ENCODE measurements around the gene ADAMTSL5.
"Not testable (repeated sequence)": the region's sequence is repeated elsewhere in the genome, so short reads cannot be mapped to it uniquely, and the experiment has no call there.

The ADAMTSL5 gene

DNA sequence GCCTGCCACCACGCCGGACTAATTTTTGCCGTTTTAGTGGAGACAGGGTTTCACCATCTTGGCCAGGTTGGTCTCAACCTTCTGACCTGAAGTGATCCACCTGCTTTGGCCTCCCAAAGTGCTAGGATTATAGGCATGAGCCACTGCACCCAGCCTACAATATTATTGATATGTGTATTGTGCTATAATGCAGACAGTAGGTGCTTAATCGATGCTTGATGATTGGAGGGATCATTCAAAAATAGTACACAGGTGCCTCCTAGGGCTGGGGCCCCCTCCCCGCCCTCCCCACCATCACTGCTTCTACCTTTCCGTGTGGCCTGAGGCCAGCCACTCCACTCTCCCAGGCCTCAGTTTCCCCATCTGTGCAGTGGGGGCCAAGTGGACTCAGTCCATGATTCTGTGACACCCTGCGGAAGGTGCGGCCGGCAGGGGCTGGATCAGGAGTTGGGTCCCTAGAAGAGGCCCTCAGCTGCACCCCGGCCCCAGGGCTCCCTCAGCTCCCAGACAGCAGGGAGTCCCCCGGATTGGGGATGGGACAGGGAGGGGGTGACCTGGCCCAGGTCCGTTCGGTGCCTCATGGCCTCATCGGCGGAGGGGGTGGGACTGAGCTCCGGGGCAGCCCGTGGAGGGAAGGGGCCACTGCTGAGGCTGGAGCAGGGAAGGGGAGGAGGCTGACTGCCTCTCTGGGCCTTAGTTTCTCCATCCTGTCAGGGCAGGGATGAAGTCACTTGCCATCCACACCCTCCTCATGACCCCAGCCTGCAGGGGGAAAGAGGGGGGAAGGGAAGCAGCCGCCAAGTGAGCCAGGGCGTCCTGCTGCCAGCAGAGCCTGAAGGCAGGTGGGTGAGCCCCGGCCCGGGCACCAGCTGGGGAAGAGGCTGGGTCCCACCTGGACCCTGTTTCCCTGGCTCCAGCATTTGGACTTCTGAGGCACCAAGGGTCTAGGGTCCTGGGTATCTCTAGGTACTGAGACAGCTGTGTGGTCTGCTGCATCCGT lies 1.2 kb downstream of the ADAMTSL5 start:
- DNase-seq: no peak

DNA sequence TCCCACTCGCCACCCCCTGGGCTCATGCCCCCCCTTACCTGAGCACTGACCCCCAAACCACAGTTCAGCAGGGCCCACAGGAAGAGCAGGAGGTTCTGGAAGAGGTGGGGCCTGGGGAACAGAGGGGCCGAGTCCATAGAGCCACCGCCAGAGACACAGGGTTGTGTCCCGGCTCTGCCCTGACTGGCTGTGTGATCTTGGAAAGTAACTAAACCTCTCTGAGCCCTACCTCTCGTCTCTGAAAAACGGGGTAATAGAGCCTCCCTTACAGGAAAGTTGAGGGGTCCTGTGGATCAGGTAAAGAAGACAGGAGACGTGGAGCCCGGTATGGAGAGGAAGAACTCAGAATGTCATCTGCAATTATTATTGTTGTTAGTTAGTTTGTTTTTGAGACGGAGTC lies 2.0 kb downstream of the ADAMTSL5 start:
- no peak for DNase-seq

DNA sequence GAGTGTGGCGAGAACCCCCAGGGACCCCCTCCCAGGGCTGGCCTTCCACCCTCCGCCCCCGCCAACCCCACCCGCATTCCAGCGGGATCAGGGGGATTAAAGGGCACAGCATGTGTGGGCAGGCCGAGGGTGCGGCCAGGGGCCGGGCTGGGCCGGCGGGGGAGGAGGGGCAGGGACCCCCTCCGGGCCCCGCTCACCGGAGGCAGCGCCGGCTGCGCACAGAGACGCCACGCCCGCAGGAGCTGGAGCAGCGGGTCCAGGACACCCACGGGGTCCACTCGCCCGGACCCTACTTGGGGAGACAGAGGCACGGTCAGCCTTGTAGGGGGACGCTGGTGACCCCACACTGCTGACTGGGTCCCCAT lies 2.4 kb downstream of the ADAMTSL5 start:
- no peak for DNase-seq

DNA sequence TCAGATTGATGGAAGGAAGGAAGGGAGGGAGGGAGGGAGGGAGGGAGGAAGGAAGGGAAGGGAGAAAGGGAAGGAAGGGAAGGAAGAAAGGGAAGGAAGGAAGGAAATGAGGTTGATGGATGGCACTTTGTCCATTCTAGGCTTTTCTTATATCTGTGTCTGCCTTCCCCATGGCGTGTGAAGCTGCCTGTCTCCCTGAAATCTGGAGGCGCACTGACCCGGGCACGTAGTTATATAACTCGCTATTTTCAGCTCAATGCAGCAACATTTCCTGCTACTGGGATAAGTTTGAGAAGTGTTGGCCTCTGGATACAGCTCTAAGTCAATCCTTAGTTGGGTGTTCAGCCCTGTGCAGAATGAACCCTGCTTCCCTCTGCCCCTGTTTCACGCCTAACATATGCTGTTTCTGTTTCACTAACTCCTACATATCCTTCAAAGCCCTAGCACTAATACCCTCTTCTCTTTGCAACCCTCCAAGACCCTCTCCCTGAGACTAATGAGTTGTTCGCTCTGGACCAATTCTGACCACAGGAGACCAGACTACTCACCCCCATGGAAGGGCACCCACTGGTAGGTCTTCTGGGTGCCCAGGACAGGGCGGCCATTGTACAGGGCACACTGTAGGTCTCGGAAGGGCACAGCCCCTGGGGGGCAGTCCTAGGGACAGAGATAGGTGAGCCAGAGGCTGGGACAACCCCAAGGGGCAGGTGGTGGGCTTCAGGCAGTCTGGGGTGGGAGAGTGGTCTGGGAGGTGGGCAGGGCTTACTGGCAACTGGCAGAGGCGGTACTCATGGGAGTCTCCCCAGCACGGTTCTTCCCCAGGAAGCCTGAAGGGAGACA lies 3.0 kb downstream of the ADAMTSL5 start:
- no peak for DNase-seq

DNA sequence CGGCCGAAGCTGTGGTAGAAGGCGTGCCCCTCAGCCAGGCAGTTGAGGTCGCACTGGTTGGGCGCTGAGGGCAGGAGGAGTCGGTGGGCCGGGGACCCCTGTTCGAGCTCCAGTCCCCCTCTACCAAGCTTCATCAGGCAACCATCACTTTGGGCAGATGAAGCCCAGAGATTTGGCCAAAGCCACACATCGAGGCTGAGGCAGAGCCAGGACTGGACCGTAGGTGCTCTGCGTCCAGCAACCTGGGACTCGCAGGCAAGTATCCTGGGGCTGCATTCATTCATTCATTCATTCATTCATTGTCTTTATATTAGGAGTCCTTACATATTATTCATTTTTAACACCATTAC lies 4.3 kb downstream of the ADAMTSL5 start:
- DNase-seq: no peak

DNA sequence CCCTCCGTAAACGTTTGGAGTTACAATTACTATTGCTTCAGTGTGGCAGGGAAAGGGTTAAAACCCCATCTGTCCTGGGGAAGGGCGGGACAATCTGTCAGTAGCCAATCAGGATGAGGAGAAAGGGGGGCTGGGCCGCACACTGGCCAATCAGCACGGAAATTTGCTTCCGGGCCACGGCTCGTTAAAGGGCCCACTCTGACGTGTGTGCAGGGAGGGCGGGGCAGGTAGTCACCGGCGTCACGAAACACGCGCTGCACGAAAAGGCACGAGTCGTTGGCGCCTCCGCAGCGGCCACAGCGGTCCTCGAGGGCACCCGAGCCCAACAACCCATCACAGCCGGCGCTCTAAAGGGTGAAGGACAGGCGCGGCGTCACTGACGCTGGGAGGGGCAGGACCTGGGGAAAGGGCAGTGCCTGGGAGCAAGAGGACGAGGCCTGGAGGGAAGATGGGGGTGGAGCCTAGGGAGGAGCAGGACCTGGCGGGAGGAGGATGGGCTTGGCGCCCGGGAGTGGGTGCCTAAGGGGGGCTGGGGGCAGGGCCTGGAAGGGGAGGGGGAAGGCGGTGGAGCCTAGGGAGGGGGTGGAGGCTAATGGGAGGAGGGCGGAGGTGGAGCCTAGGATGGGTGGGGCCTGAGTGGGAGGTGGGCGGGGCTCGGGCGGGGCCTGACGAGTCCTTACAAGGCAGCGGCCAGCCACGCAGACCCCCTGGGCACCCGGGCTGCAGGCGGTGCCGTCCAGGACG lies 4.9 kb downstream of the ADAMTSL5 start:
- DNase-seq: peak; percentile 88 to 89

DNA sequence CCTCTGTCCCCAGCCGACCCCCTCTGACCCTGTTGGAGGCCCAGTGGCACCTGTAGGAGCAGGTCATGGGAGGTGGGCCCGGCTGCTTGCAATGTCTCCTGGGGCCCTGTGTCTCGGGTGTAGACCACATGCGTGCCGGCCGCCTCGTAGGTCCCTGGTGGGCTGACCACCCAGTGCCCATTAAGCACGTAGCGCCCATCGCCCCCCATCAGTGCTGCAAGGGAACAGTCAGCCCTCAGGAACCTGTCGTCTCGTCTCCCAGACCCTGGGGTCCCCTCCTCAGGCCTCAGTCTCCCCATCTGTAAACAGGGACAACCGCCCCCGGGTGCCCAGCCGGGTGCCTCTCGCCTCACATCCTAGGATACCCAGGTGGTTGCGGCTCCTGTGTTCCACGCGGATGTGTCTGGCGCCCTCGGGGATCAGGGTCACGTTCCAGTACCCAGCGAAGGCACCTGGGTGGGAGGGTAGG lies 5.6 kb downstream of the ADAMTSL5 start:
- DNase-seq: no peak

DNA sequence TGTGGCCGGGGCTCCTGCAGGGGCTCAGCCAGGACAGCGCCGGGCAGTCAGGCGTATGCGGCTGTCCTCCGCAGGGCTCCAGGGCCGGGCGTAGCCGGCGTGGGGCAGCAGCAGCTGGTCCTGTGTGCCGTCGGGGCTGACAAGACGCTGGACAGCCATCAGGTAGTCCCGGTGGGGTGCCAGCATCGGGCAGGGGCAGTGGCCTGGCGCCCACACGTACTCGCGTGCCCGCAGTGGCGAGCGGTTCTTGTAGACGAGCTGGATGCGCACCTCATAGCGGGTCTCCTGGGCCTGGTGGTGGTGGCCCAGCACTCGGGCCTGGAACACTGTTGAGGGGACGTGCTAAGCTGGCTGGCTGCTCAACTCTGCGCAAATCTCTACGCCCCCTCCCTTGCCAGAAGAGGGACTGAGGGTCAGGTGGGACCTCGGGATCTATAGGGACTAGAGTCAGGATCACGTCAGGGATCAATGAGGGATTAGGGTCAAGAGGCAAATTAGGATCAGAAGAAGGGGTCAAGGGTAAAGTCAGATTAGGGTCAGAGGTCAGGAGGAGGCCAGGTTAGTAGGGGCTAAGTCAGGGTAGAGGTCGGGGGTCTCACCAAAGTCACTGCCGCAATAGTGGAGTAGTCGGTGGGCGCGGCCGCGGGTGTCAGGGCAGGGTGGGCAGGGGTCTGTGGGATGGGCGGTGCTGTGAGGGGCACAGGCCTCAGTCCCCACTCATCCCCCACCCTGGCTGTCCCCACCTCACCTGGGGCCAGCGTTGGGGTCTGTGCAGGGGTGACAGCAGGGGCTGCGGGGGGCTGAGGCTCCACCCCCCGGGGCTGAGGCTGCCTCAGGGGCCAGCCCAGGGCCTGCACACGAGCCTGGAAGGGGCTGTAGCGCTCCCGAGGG lies 6.6 kb downstream of the ADAMTSL5 start:
- DNase-seq: no peak

DNA sequence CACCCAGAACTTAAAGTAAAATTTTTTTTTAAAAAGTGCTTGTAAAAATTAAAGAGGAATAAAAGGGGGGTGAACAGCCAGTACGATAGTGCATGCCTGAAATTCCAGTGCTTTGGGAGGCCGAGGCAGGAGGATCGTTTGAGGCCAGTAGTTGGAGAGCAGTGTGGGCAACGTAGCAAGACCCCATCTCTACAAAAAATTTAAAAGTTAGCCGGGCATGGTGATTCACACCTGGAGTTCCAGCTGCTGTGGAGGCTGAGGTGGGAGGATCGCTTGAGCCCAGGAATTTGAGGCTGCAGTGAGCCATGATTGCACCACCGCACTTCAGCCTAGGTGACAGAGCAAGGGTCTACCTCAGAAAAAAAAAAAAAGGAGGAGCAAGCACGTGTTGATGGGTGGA lies 7.8 kb downstream of the ADAMTSL5 start:
- no peak for DNase-seq

DNA sequence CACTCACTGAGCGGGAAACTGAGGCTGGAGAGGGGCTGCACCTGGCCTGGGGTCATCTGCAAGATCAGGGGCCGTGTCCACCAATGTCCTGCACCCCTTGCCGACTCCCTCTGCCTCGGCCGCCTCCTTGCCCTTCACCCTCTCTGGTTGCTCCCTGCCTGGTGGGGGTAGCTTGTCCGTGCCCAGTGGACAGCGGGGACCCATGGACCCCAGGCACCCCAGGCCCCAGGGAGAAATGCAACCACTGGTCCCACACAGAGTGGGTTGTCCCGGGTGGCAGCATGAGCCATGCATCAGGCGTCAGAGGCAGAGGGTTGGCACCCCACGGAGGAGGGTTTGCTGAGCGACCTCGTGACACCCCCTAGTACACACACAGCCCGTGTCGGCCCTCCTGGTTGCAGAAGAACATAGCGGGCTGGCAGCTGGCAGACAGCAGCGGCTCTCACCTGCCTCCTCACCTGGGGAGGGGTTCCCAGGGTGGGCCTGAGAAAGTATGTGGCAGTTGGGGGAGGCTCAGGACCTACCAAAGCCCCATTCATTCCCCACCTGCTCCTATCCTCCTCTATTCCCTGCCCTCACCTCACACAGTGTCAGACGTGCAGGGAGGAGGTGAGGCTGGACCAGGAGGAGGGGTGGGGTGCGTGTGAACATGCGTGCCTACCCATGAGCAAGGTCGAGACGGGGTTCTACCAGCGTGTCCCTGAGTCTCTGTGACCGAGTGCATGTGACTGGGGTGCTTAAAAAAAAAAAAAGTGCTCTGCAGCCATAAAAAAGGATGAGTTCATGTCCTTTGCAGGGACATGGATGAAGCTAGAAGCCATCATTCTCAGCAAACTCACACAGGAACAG lies 8.7 kb downstream of the ADAMTSL5 start:
- DNase-seq: no peak

DNA sequence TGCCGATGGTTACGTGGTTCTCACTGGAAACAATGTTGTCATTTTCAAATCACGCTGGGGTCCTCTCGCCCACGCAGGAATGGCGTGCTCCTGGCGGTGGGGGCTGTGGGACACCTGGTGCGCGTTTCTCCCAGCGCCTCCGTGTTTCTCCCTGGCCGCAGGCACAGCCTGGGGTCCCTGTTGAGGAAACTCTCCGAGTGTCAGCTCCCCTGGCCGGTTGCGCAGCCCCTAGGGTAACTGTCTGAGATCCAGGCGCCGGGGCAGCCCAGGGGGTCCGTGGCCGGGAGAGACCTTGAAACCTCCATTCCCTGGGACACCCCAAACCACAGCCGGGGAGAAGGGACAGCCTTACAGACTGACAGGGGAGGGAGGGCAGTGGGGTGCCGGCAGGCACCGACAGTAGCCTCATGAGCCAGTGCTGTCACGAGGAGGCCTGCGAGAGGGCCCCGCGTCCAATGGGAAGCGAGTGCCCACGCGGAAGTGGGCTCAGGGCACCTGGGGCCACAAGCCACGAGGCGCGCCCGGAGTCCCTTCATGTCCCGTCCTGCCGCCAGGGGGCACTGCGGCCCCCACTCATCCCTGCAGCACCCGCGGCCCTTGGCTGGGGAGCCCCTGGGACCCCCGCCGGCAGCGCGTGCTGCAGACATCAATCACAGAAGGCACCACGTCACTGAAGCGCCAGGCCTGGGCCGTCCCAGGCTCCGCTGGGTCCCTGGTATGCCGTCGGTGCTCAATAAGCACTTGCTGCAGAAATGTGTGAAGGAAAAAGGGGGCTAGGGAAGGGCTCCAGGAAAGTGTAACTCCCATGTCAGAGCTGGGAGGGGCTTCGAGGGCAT lies 9.5 kb downstream of the ADAMTSL5 start:
- peak; percentile 13 to 22 for DNase-seq

DNA sequence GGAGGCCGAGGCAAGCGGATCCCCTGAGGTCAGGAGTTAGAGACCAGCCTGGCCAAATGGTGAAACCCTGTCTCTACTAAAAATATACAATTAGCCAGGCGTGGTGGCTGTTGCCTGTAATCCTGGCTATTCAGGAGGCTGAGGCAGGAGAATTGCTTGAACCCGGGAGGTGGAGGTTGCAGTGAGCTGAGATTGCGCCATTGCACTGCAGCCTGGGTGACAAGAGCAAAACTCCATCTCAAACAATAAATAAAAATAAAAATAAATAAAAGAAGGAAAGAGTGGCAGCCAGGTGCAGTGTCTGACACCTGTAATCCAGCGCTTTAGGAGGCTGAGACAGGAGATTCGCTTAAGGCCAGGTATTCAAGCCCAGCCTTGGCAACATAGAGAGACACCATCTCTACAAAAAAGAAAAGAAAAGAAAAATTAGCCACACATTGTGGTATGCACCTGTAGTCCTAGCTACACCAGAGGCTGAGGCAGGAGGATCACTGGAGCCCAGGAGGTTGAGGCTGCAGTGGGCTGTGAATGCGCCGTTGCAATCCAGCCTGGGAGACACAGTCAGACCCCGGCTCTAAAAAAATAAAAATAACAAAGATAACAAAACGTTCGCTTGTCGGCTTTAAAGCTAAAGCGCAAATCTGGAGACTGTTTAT lies 10.3 kb downstream of the ADAMTSL5 start:
- no peak for DNase-seq

DNA sequence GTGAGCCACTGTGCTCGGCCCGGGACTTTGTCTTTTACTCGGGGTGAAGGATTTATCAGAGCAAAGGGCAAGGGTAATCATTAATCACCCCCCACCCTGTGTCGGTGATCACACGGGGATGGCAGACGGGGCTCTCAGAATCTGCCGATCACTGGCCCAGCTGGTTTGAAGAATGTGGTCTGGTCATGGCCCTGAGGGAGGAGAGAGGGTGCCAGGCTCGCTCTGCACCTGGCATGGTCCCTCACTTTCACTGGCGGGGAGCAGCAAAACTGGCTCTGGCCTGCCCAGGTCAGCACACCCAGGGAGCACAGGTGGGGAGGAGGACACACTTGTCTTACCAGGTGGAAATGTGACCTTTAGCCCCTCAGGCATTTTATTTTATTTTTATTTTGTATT lies 11.6 kb downstream of the ADAMTSL5 start:
- DNase-seq: no peak

DNA sequence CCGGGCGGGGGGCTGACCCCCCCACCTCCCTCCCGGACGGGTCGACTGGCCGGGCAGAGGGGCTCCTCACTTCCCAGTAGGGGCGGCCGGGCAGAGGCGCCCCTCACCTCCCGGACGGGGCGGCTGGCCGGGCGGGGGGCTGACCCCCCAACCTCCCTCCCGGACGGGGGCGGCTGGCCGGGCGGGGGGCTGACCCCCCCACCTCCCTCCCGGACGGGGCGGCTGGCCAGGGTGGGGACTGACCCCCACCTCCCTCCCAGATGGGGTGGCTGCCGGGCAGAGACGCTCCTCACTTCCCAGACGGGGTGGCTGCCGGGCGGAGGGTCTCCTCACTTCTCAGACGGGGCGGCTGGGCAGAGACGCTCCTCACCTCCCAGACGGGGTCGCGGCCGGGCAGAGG lies 13.6 kb downstream of the ADAMTSL5 start:
- DNase-seq: not testable (repeated sequence)

DNA sequence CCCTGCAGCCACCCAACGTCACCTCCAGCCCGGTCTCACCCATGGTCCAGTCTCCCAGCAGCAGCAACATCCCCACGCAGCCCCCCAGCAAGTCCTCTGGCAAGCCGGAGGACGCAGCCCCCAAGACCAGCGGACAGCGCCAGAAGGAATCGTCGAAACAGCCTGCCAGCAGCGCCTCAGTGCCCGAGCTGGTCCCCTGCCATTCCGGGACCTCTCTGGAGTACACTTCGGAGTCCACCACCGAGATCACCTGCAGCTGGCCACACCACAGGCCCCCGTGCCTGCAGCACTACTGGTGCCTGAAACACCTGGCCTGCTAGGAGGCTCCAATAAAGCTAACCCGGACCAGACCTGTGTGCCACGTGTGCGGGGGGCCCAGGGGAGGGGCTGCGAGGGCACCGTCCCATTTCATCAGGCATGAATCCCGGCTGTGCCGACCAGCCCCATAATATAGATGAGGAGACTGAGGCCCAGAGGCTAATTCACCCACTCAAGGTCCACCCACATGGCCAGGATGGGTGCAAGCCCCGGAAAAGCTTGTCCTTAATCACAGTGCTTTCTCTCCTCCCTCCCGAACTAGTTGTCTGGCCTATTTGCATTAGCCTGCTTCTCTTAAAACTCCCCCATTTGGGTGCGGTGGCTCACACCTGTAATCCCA lies 15.1 kb downstream of the ADAMTSL5 start:
- DNase-seq: no peak

DNA sequence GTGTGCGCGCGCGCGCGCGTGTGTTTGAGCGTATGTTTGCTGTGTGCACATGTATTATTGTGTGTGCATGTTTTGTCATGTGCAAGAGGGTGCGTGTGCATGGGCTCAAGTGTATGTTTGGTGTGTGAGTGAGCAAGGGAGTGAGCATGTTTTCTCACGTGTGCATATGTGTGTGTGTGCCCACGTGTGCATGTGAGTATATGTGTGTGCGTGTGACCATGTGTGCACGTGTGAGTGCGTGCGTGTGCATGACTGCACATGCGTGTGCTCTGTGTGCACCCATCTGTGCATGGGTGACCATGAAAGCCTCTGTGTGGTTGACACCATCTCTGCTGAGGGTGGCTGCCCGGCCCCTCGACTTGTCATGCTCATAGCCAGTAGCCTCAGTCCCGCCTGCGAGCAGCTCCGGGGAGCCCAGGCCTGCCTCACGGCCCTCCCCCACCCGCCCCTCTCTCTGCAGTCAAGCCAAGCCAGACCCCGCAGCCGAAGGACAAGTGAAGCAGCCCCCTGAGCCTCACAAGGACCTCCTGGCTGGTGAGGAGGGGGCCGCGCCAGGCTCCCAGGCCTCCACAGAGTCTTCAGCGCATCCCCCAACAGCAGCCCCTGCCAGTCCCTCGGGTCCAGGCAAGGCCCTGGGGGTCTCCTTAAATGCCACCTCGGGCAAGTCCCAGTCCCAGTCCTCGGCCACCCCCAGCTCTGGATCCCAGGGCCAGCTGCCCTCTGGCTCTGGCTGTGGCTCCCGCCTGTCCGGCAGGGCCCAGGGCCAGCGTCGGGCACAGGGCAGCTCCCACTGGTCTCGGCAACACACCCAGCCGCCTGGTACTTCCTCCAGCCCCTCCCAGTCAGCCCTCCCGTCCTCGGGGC lies 15.9 kb downstream of the ADAMTSL5 start:
- no peak for DNase-seq

DNA sequence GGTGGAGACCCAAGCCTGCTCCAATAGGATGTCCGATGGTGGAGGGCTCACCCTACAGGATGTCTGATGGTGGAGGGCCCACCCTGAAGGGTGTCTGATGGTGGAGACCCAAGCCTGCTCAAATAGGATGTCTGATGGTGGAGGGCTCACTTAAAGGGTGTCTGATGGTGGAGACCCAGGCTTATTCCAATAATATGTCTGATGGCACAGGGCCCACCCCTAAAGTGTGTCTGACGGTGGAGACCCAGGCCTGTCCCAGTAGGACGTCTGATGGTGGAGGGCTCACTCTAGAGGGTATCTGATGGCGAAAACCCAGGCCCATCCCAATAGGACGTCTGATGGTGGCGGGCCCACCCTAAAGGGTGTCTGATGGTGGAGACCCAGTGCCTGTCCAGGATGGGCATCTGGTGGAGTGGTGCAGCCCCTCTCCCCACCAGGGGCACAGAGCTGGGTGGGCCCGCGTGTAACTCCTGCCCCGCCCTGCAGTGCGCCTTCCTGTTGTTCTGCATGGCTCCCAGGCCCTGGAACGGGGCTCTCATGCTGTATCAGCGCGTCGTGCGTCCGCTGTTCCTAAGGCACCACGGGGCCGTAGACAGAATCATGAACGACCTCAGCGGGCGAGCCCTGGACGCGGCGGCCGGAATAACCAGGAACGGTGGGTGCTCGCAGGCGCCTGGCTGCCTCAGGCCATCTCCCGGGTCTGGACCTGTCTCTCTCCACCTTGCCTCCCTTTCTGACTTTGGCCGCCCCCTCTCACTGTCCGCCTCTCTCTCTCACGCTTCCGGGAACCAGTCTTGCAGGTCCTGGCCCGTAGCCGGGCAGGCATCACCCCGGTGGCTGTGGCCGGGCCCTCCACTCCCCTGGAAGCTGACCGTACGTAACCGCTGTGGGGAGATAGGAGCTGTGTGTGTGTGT lies 16.8 kb downstream of the ADAMTSL5 start:
- DNase-seq: no peak

Measured in NCI-H1930 (cell line).